Calu3 (cell line): ENCODE measurements around the gene LAMA5. TPM values are rescaled to one million over a fixed set of nuclear protein-coding genes. Genes with fewer than 3 reads are reported as not detected.
A peak's percentile ranks its signal among the peaks of the same experiment; 100 is the strongest.

ENCODE experiments used
- BruUV-seq: library from RNA; stranded (reverse); fragments of 400-500 nt; replicated peaks from 2 replicates; lab custom pipeline; 2021; lab: Mats Ljungman, UMichigan
- CTCF ChIA-PET: fragments of 300-600 bp; sonication (Branson Sonifier 250); formaldehyde crosslinking; loops from one replicate; lab custom pipeline; 2022; ENCODE audit warnings: antibody characterized with exemption; lab: Charles Lee
- DNase-seq: peaks from one replicate; pipeline ENCODE4 v3.0.0; 2022
- H3K27ac Mint-ChIP-seq: one replicate; pipeline ENCODE4 v1.8.0; 2022; ENCODE audit warnings: mixed read lengths; ENCODE audit not compliant: unreplicated experiment
- H3K27me3 Mint-ChIP-seq: one replicate; pipeline ENCODE4 v1.8.0; 2022; ENCODE audit warnings: mixed read lengths; ENCODE audit not compliant: unreplicated experiment
- H3K36me3 Mint-ChIP-seq: one replicate; pipeline ENCODE4 v1.8.0; 2022; ENCODE audit warnings: mild to moderate bottlenecking, moderate library complexity, mixed read lengths; ENCODE audit not compliant: insufficient read depth, unreplicated experiment
- H3K4me1 Mint-ChIP-seq: one replicate; pipeline ENCODE4 v1.8.0; 2022; ENCODE audit warnings: mild to moderate bottlenecking, low read depth, mixed read lengths; ENCODE audit not compliant: unreplicated experiment
- H3K4me3 Mint-ChIP-seq: one replicate; pipeline ENCODE4 v1.8.0; 2022; ENCODE audit warnings: mild to moderate bottlenecking, low read depth, moderate library complexity, mixed read lengths; ENCODE audit not compliant: unreplicated experiment
- H3K9me3 Mint-ChIP-seq: one replicate; pipeline ENCODE4 v1.8.0; 2022; ENCODE audit warnings: low read depth, mixed read lengths; ENCODE audit not compliant: unreplicated experiment
- intact Hi-C: fragments of 100-400 bp; cut with micrococcal nuclease; formaldehyde crosslinking; loops from one replicate; pipeline ENCODE4 v1.10.0; 2022; ENCODE audit not compliant: unreplicated experiment
- total RNA-seq: library from RNA; stranded (reverse); gene quantifications from 2 replicates; pipeline ENCODE4 v1.2.3, GENCODE V29; 2022
- TF ChIP-seq, protein P1 (sequence below): fragments of 200-600 bp; IDR thresholded peaks from one replicate; pipeline ENCODE4 v1.8.0; 2022; ENCODE audit warnings: antibody characterized with exemption; ENCODE audit not compliant: unreplicated experiment

Gene LAMA5
- total RNA-seq, 1 experiment from 2014 or later = 763 TPM

DNA sequence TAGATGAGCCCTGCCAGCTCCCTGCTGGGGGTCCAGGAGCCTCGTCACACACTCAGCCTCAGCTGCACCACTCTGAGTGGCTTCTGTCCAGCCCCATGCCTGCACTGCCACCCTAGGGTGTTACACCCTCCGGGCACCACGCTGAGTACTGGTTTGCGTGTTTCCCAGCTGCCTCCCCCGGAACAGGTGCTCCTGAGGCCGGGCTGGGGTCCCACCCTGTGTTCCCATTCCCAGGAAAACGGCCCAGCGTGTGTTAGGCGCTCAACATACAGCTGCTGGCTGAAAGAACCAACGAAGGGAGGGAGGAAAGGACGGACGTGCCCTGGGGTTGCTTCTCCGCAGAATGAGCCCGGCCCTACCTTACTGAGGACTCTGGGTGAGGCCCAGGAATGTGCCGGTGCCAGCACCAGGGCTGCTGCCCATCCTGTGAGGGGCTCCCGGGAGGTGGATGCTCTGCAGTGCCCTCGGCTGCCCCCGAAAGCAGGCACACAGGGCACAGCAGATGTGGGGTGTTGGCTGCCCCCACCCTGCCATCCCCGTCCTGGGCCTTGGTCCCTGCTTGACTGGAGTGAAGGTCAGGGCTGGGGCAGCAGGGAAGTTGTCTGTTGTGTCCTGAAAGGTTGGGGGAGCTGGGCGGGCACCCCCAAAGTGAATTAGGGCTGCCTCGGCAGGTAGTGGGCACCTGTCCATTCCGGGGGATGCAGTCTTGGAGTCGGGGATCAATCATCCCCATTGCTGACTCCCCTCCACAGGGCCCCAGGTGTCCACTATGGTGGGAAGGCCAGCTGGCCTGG, 16.3 kb downstream of the LAMA5 start:
- H3K27me3 Mint-ChIP-seq = no peaks in the 10 kb centered on the region
- H3K27ac Mint-ChIP-seq = peak overlapping the region; percentile 93
- TF ChIP-seq, protein P1, sequence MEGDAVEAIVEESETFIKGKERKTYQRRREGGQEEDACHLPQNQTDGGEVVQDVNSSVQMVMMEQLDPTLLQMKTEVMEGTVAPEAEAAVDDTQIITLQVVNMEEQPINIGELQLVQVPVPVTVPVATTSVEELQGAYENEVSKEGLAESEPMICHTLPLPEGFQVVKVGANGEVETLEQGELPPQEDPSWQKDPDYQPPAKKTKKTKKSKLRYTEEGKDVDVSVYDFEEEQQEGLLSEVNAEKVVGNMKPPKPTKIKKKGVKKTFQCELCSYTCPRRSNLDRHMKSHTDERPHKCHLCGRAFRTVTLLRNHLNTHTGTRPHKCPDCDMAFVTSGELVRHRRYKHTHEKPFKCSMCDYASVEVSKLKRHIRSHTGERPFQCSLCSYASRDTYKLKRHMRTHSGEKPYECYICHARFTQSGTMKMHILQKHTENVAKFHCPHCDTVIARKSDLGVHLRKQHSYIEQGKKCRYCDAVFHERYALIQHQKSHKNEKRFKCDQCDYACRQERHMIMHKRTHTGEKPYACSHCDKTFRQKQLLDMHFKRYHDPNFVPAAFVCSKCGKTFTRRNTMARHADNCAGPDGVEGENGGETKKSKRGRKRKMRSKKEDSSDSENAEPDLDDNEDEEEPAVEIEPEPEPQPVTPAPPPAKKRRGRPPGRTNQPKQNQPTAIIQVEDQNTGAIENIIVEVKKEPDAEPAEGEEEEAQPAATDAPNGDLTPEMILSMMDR = no peak
- H3K36me3 Mint-ChIP-seq = peaks cover 95% of the 10 kb centered on the region
- peaks cover 3% of the 10 kb centered on the region for H3K9me3 Mint-ChIP-seq
- intact Hi-C loops = loop anchor here (2.0 kb wide), 1 partner anchor 14 kb away; no protein-coding TSS in a partner anchor
- peak; percentile 52 for DNase-seq
- CTCF ChIA-PET = interaction anchor here (0.9 to 2.2 kb wide), 7 partner anchors 8 to 36 kb away, joined by 3 to 33 read pairs (median 7); partner anchors contain the start of genes LAMA5 and RPS21
- no TSS peak for BruUV-seq
- peaks cover 36% of the 10 kb centered on the region for H3K4me1 Mint-ChIP-seq
- peak overlapping the region; percentile 60 for H3K4me3 Mint-ChIP-seq

DNA sequence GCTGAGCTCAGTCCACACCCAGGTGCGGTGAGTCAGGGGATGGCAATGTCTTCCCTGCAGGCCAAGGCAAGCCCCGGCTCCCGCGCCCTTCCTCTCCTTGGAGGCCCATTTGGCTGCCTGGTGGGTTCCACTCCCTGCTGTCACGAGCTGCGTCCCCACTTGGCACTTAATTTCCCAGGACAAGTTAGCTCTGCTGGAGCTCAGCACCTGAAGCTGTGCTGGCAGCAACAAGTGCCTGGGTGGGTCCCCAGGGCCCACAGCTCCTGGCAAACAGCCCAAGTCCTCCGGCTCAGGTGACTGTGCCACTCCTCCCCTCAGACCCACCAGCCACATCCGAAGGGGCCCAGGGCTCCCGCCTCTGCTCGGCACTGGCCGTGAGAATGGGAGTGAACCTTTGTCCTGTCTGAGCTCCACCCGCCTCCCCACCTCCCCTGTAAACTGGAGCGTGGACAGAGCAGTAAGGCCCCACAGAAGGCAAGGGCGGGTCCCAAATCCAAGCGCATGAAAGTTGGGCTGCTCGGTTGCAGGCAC, 16.9 kb downstream of the LAMA5 start:
- CTCF ChIA-PET = interaction anchor here (0.7 to 2.2 kb wide), 9 partner anchors 9 to 48 kb away, joined by 3 to 33 read pairs (median 7); partner anchors contain the start of genes LAMA5 and RPS21
- DNase-seq = peak; percentile 98
- Mint-ChIP-seq H3K4me1 (peaks cover 33% of the 10 kb centered on the region), H3K27ac (peak overlapping the region; percentile 93), H3K27me3 (no peaks in the 10 kb centered on the region), H3K4me3 (peak overlapping the region; percentile 60), H3K36me3 (peaks cover 95% of the 10 kb centered on the region), H3K9me3 (peaks cover 3% of the 10 kb centered on the region)
- intact Hi-C loops = loop anchor here (2.0 kb wide), 1 partner anchor 15 kb away; no protein-coding TSS in a partner anchor
- TF ChIP-seq, protein P1 = no peak
- no TSS peak for BruUV-seq

DNA sequence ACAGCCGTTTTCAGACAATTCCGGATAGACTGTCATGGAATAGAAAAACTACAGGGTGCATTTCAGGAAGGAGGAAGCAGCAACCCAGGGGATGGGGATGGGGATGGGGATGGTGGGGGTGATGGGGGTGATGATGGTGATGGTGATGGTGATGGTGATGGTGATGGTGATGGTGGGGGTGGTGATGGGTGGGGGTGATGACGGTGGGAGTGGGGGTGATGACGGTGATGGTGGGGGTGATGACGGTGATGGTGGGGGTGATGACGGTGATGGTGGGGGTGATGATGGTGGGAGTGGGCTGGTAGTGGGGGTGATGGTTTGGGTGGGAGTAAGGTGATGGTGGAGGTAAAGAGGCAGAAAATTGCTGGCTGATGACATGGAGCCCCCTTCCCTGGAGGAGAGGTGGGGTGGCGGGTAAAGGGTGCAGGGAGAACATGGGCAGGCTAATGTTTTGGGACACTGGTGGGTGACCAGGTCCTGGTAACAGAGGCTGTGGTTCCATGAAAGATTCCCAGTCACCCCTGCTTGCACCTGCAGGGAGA, 17.5 kb downstream of the LAMA5 start:
- no TSS peak for BruUV-seq
- Mint-ChIP-seq H3K27me3 (no peaks in the 10 kb centered on the region), H3K4me1 (peaks cover 33% of the 10 kb centered on the region), H3K4me3 (peak overlapping the region; percentile 60), H3K27ac (peak overlapping the region; percentile 93), H3K9me3 (peaks cover 3% of the 10 kb centered on the region), H3K36me3 (peaks cover 97% of the 10 kb centered on the region)
- intact Hi-C loops = loop anchor here (2.0 kb wide), 1 partner anchor 15 kb away; no protein-coding TSS in a partner anchor
- TF ChIP-seq, protein P1 = no peak
- CTCF ChIA-PET = interaction anchor here (0.7 to 2.2 kb wide), 8 partner anchors 10 to 47 kb away, joined by 4 to 33 read pairs (median 7); partner anchors contain the start of genes LAMA5 and RPS21
- DNase-seq = no peak

DNA sequence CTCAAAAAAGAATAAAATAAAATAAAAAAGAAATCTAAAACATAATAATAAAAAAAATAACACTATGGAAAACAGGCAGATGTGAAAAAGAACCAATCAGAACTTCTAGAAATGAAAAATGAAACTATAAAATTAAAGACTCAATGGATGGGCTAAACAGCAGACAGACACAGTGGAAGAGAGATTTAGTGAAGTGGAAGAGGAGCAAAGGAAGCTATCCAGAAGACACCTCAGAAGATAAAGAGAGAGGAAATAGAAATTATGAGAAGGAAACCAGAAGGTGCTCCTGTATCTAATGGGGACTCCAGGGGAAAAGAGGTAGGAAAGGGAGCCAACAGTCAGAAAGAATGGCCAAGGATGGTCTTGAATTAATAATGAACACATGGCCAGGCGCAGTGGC, 18.5 kb downstream of the LAMA5 start:
- H3K4me1 Mint-ChIP-seq = peaks cover 25% of the 10 kb centered on the region
- H3K4me3 Mint-ChIP-seq = no peak overlapping the region
- peaks cover 95% of the 10 kb centered on the region for H3K36me3 Mint-ChIP-seq
- TF ChIP-seq, protein P1 = no peak
- H3K27me3 Mint-ChIP-seq = no peaks in the 10 kb centered on the region
- intact Hi-C loops = no loop called here
- DNase-seq = no peak
- peak overlapping the region; percentile 31 for H3K27ac Mint-ChIP-seq
- H3K9me3 Mint-ChIP-seq = peaks cover 3% of the 10 kb centered on the region
- BruUV-seq = no TSS peak
- CTCF ChIA-PET = no interaction called here
